K562 (cell line): ENCODE results near the gene RER1. TPM values are rescaled to one million over a fixed set of nuclear protein-coding genes. Genes with fewer than 3 reads are reported as not detected.

Source experiments
- ATAC-seq: fragments of 200-7000 bp; cut with Tn5 transposase; 3 replicates; pipeline ENCODE4 v1.9.1; 2020; ENCODE audit warnings: moderate library complexity
- BruUV-seq: library from RNA; stranded (reverse); fragments of 400-500 nt; replicated peaks from 2 replicates; lab custom pipeline; 2021; lab: Mats Ljungman, UMichigan
- CTCF ChIA-PET: fragments of 300-600 bp; formaldehyde crosslinking; extraction: SDS; loops from one replicate; lab custom pipeline; 2021; ENCODE audit warnings: low intra/inter-chr PET ratio; lab: Yijun Ruan, JAX
- POLR2A ChIA-PET: fragments of 300-600, 350-650 bp; sonication (Branson Sonifier 250); formaldehyde crosslinking; extraction: SDS; loops from one replicate; lab custom pipeline; 2021; ENCODE audit warnings: antibody characterized with exemption, inconsistent platforms; lab: Yijun Ruan, JAX
- DNase-seq, 4 experiments: peaks; one replicate each; pipeline versions ENCODE4 v3.0.0 to v3.0.0-alpha.2; 2011 to 2018; ENCODE audit warnings: low spot score in 3 of 4, mixed read lengths in 3 of 4; ENCODE audit errors: extremely low read depth in 1 of 4
- FAIRE-seq: peaks from 2 replicates; lab custom pipeline; 2011; peaks lifted over from hg19 to GRCh38; lab: Jason Lieb, UNC
- H2AFZ ChIP-seq: 2 replicates; pipeline ENCODE4 v1.6.0; 2011; ENCODE audit warnings: low read depth, low read length, control low read depth, inconsistent platforms
- H3K27ac ChIP-seq: fragments of 200-600 bp; 3 replicates; pipeline ENCODE4 v1.8.0; 2011; ENCODE audit warnings: low read depth, mild to moderate bottlenecking, control low read depth, inconsistent platforms, low read length, moderate library complexity, mixed read lengths; ENCODE audit errors: extremely low read depth
- H3K27me3 ChIP-seq, 2 experiments: fragments of 300-600 bp in 1 of 2; 2 replicates in 1 of 2; 3 replicates in 1 of 2; pipeline versions ENCODE4 v1.6.0 to v1.8.0; 2011; ENCODE audit warnings: inconsistent platforms in 2 of 2, low read length in 2 of 2, mild to moderate bottlenecking in 1 of 2, mixed read lengths in 1 of 2, moderate library complexity in 1 of 2; ENCODE audit not compliant: control insufficient read depth in 2 of 2, insufficient read depth in 2 of 2
- H3K36me3 ChIP-seq: fragments of 300-600 bp; 3 replicates; pipeline ENCODE4 v1.8.0; 2011; ENCODE audit warnings: mild to moderate bottlenecking, low read length, inconsistent platforms; ENCODE audit not compliant: control insufficient read depth, insufficient read depth
- H3K4me1 ChIP-seq, 2 experiments: fragments of 200-600 bp in 1 of 2; replicated peaks in 1 of 2; 2 replicates in 1 of 2; 3 replicates in 1 of 2; pipeline versions ENCODE4 v1.5.1 to v1.8.0; 2011; ENCODE audit warnings: inconsistent platforms in 2 of 2, low read length in 2 of 2, mild to moderate bottlenecking in 1 of 2, mixed read lengths in 1 of 2, moderate library complexity in 1 of 2; ENCODE audit not compliant: control insufficient read depth in 2 of 2, insufficient read depth in 2 of 2
- H3K4me2 ChIP-seq: 2 replicates; pipeline ENCODE4 v1.6.1; 2011; ENCODE audit warnings: low read length, control low read depth, inconsistent platforms, mixed read lengths; ENCODE audit not compliant: insufficient read depth
- H3K4me3 ChIP-seq: fragments of 200-600 bp; sonication (generic), shearing (Covaris generic); 2 replicates; pipeline ENCODE4 v1.5.1; 2016; ENCODE audit warnings: control low read depth, inconsistent platforms
- H3K79me2 ChIP-seq: fragments of 200-600 bp; 3 replicates; pipeline ENCODE4 v1.8.0; 2011; ENCODE audit warnings: low read length, inconsistent platforms; ENCODE audit not compliant: control insufficient read depth, insufficient read depth
- H3K9ac ChIP-seq, 2 experiments: 2 replicates each; pipeline versions ENCODE4 v1.6.0 to v1.6.1; 2011; ENCODE audit warnings: low read depth in 2 of 2, low read length in 2 of 2, control low read depth in 1 of 2, inconsistent platforms in 1 of 2, mild to moderate bottlenecking in 1 of 2, mixed read lengths in 1 of 2; ENCODE audit not compliant: insufficient read depth in 1 of 2
- H3K9me1 ChIP-seq: one replicate; pipeline ENCODE4 v1.6.0; 2011; ENCODE audit warnings: inconsistent platforms, mild to moderate bottlenecking, low read length, moderate library complexity; ENCODE audit not compliant: control insufficient read depth, insufficient read depth
- H3K9me3 ChIP-seq: replicated peaks from 2 replicates; pipeline ENCODE4 v1.5.1; 2011; ENCODE audit warnings: low read depth, low read length, inconsistent platforms; ENCODE audit not compliant: control insufficient read depth, insufficient read depth
- H4K20me1 ChIP-seq: replicated peaks from 2 replicates; pipeline ENCODE4 v1.6.1; 2011; ENCODE audit warnings: low read length, inconsistent platforms, mixed read lengths; ENCODE audit not compliant: control insufficient read depth, insufficient read depth
- ARID2 ChIP-seq: fragments of 450-650 bp; IDR thresholded peaks from 2 replicates; pipeline ENCODE4 v1.6.1; 2017; ENCODE audit warnings: antibody characterized with exemption, mild to moderate bottlenecking
- EZH2 ChIP-seq: IDR thresholded peaks from 2 replicates; pipeline ENCODE4 v1.6.1; 2012; ENCODE audit warnings: low read depth, mild to moderate bottlenecking, inconsistent platforms, low read length, borderline replicate concordance
- GTF2A2 ChIP-seq: IDR thresholded peaks from 2 replicates; pipeline ENCODE4 v1.6.1; 2016; ENCODE audit warnings: mild to moderate bottlenecking, missing genetic modification characterization, missing compliant biosample characterization
- HLTF ChIP-seq: fragments of 450-650 bp; IDR thresholded peaks from 2 replicates; pipeline ENCODE4 v1.6.1; 2016
- MCM2 ChIP-seq: fragments of 450-650 bp; IDR thresholded peaks from 2 replicates; pipeline ENCODE4 v1.6.1; 2017; ENCODE audit warnings: low read depth, mild to moderate bottlenecking
- POLR3G ChIP-seq: IDR thresholded peaks from 2 replicates; pipeline ENCODE4 v1.6.1; 2011; ENCODE audit not compliant: insufficient read length, insufficient replicate concordance; ENCODE audit errors: extremely low read depth
- ZBTB9 ChIP-seq: fragments of 450-650 bp; formaldehyde crosslinking; IDR thresholded peaks from 2 replicates; pipeline ENCODE4 v1.4.0; 2020; ENCODE audit warnings: mild to moderate bottlenecking, moderate library complexity
- ZFP36 ChIP-seq: fragments of 150-350 bp; IDR thresholded peaks from 2 replicates; pipeline ENCODE4 v1.6.1; 2018; ENCODE audit warnings: low read length, low read depth; ENCODE audit not compliant: partially characterized antibody
- ZNF253 ChIP-seq: fragments of 250-450 bp; sonication (Bioruptor Pico); conservative IDR thresholded peaks from 2 replicates; pipeline ENCODE4 v1.6.1; 2021; ENCODE audit warnings: mild to moderate bottlenecking
- ZNF695 ChIP-seq: fragments of 450-650 bp; formaldehyde crosslinking; IDR thresholded peaks from 2 replicates; pipeline ENCODE4 v1.4.0; 2020; ENCODE audit warnings: mild to moderate bottlenecking, moderate library complexity
- WGBS: fragments of 100-300 bp; shearing (Covaris generic); methylation state at CpG from one replicate; pipeline ENCODE4 v1.1.6; 2016; ENCODE audit warnings: low coverage, mixed read lengths; ENCODE audit not compliant: insufficient coverage; ENCODE audit errors: missing lambda C conversion rate; 5-methylcytosine and 5-hydroxymethylcytosine counted together
- in situ Hi-C: fragments of 300-500 bp; cut with MboI; formaldehyde crosslinking; loops from 4 replicates; pipeline ENCODE4 v1.15.0; 2018; ENCODE audit warnings: inconsistent platforms, mixed read lengths
- intact Hi-C: fragments of 100-400 bp; cut with micrococcal nuclease; formaldehyde crosslinking; loops from 2 replicates; pipeline ENCODE4 v1.14.2; 2022
- polyA plus RNA-seq, 8 experiments: library from polyadenylated mRNA; depleted of rRNA in 4 of 8; stranded (reverse) in 5 of 8; unstranded in 3 of 8; fragments of >200 nt; fragmentation: Nextera tagmentation in 2 of 8; fragmentation: Illumina TruSeq in 1 of 8; extraction: Ambion mirVana in 2 of 8; extraction: Trizol in 1 of 8; gene quantifications; 2 replicates each; pipeline versions ENCODE4 v1.2.1 to v1.2.3, GENCODE V29; 2011 to 2014; ENCODE audit warnings: inconsistent platforms in 1 of 8, missing spikeins in 1 of 8
- total RNA-seq, 7 experiments: library from RNA; depleted of rRNA in 6 of 7; stranded (reverse); fragments of >200 nt in 6 of 7; fragmentation: Illumina TruSeq in 2 of 7; extraction: Trizol in 2 of 7; gene quantifications; 2 replicates each; pipeline versions ENCODE4 v1.2.1 to v1.2.3, GENCODE V29; 2011 to 2021; ENCODE audit warnings: low replicate concordance in 1 of 7
- TF ChIP-seq, protein P1 (sequence below): fragments of 200-800 bp; sonication (Bioruptor generic); IDR thresholded peaks from 2 replicates; pipeline ENCODE4 v1.6.1; 2017; ENCODE audit warnings: missing genetic modification characterization, missing compliant biosample characterization

The RER1 gene
- total and polyA plus RNA-seq, 9 of the 15 experiments (the other 6 are each of a cell fraction or from before 2014, with no cell fraction given): 19.6 to 354 (median 183) TPM

GRCh38 chr1:2385606-2386280 lies 5.9 kb upstream of the RER1 start:
- no peak for ATAC-seq
- peaks cover 0 to 11% of the 10 kb centered on the region in 2 experiments; a peak in 2 of 5 replicates for H3K27me3 ChIP-seq
- no peak for FAIRE-seq
- H3K27ac ChIP-seq: no peak overlapping the region
- H3K36me3 ChIP-seq: peaks cover 7% of the 10 kb centered on the region; the same call in 1 of the 3 replicates
- in situ Hi-C loops: no loop called here
- no peak for TF ChIP-seq ZNF253 (CRISPR knock-in tag)
- no peak for TF ChIP-seq GTF2A2 (tag)
- TF ChIP-seq EZH2: no peak
- no peak for TF ChIP-seq ZFP36
- TF ChIP-seq HLTF: no peak
- TF ChIP-seq ZBTB9 (CRISPR knock-in tag): no peak
- TF ChIP-seq ZNF695 (CRISPR knock-in tag): no peak
- no peak for TF ChIP-seq MCM2
- TF ChIP-seq, protein P1, sequence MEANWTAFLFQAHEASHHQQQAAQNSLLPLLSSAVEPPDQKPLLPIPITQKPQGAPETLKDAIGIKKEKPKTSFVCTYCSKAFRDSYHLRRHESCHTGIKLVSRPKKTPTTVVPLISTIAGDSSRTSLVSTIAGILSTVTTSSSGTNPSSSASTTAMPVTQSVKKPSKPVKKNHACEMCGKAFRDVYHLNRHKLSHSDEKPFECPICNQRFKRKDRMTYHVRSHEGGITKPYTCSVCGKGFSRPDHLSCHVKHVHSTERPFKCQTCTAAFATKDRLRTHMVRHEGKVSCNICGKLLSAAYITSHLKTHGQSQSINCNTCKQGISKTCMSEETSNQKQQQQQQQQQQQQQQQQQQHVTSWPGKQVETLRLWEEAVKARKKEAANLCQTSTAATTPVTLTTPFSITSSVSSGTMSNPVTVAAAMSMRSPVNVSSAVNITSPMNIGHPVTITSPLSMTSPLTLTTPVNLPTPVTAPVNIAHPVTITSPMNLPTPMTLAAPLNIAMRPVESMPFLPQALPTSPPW (CRISPR knock-in tag): no peak
- no peak for TF ChIP-seq POLR3G
- no peak for TF ChIP-seq ARID2
- peaks cover 10% of the 10 kb centered on the region; the same call in 2 of the 3 replicates for H3K79me2 ChIP-seq
- H3K9me3 ChIP-seq: no peaks in the 10 kb centered on the region
- H3K9ac ChIP-seq: peak overlapping the region in 1 of 2 experiments; percentile 69; a peak in 1 of 4 replicates
- ChIA-PET POLR2A (interaction anchor here (0.6 to 1.2 kb wide), 2 partner anchors 210 to 252 kb away, joined by 3 read pairs; no protein-coding TSS in a partner anchor), CTCF (no interaction called here)
- no peak overlapping the region for H2AFZ ChIP-seq
- peaks cover 15% of the 10 kb centered on the region for H4K20me1 ChIP-seq
- H3K4me3 ChIP-seq: no peak overlapping the region
- H3K4me2 ChIP-seq: no peak overlapping the region
- no TSS peak for BruUV-seq
- peaks cover 4% of the 10 kb centered on the region for H3K9me1 ChIP-seq
- intact Hi-C loops: no loop called here
- no peak for DNase-seq
- H3K4me1 ChIP-seq: peaks cover 9 to 48% of the 10 kb centered on the region in 2 experiments
- WGBS: 65% methylated on average over 19 of the region's 19 CpGs
